Measurements from ENCODE around the gene ERCC6L.
A peak's percentile ranks its signal among the peaks of the same experiment; 100 is the strongest.

DNA sequence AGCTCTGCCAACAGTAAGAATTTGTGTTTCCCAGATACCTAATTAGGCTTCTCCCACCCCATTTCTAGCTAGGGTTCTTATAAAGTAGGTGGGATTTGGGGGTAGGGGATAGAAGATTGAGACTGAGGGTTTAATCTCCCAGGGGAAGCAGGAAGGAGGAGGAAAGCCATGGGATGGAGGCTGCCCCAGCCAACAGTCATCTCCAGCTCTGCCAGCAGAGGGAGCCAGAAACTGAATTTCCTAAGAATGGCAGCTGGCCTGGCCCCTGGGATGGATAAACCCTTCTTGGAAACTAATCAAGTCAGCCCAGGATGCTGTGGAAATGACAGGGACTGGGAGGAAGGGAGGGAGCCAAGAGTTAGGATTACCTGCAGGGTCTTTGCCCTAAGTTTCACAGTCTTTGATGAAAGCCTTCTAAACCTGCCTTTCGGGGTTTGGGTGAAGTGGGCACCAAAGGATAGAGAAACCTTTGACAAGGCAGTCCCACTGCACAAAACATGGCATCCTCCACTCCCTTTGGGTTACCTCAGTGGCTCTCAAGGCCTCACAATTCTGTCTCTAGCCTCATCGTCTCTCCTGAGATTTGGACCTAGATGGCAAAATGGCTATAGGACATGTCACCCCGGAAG is 6.7 kb upstream of the ERCC6L start:
- TF ChIP-seq CTCF (IDR thresholded peaks at IDR 0.05), result peak; percentile 42 to 74 (median 69)
- TF ChIP-seq POLR2A (IDR thresholded peaks at IDR 0.05), result no peak
